K562 (cell line): ENCODE results near the gene CDHR1. TPM values are rescaled to one million over a fixed set of nuclear protein-coding genes. Genes with fewer than 3 reads are reported as not detected.

Experiments
- ATAC-seq: fragments of 200-7000 bp; cut with Tn5 transposase; 3 replicates; pipeline ENCODE4 v1.9.1; 2020; ENCODE audit warnings: moderate library complexity
- BruUV-seq: library from RNA; stranded (reverse); fragments of 400-500 nt; replicated peaks from 2 replicates; lab custom pipeline; 2021; lab: Mats Ljungman, UMichigan
- CTCF ChIA-PET: fragments of 300-600 bp; formaldehyde crosslinking; extraction: SDS; loops from one replicate; lab custom pipeline; 2021; ENCODE audit warnings: low intra/inter-chr PET ratio; lab: Yijun Ruan, JAX
- POLR2A ChIA-PET: fragments of 300-600, 350-650 bp; sonication (Branson Sonifier 250); formaldehyde crosslinking; extraction: SDS; loops from one replicate; lab custom pipeline; 2021; ENCODE audit warnings: antibody characterized with exemption, inconsistent platforms; lab: Yijun Ruan, JAX
- DNase-seq, 4 experiments: peaks; one replicate each; pipeline versions ENCODE4 v3.0.0 to v3.0.0-alpha.2; 2011 to 2018; ENCODE audit warnings: low spot score in 3 of 4, mixed read lengths in 3 of 4; ENCODE audit errors: extremely low read depth in 1 of 4
- FAIRE-seq: peaks from 2 replicates; lab custom pipeline; 2011; peaks lifted over from hg19 to GRCh38; lab: Jason Lieb, UNC
- H2AFZ ChIP-seq: 2 replicates; pipeline ENCODE4 v1.6.0; 2011; ENCODE audit warnings: low read depth, low read length, control low read depth, inconsistent platforms
- H3K27ac ChIP-seq: fragments of 200-600 bp; 3 replicates; pipeline ENCODE4 v1.8.0; 2011; ENCODE audit warnings: low read depth, mild to moderate bottlenecking, control low read depth, inconsistent platforms, low read length, moderate library complexity, mixed read lengths; ENCODE audit errors: extremely low read depth
- H3K27me3 ChIP-seq, 2 experiments: fragments of 300-600 bp in 1 of 2; 2 replicates in 1 of 2; 3 replicates in 1 of 2; pipeline versions ENCODE4 v1.6.0 to v1.8.0; 2011; ENCODE audit warnings: inconsistent platforms in 2 of 2, low read length in 2 of 2, mild to moderate bottlenecking in 1 of 2, mixed read lengths in 1 of 2, moderate library complexity in 1 of 2; ENCODE audit not compliant: control insufficient read depth in 2 of 2, insufficient read depth in 2 of 2
- H3K36me3 ChIP-seq: fragments of 300-600 bp; 3 replicates; pipeline ENCODE4 v1.8.0; 2011; ENCODE audit warnings: mild to moderate bottlenecking, low read length, inconsistent platforms; ENCODE audit not compliant: control insufficient read depth, insufficient read depth
- H3K4me1 ChIP-seq, 2 experiments: fragments of 200-600 bp in 1 of 2; replicated peaks in 1 of 2; 2 replicates in 1 of 2; 3 replicates in 1 of 2; pipeline versions ENCODE4 v1.5.1 to v1.8.0; 2011; ENCODE audit warnings: inconsistent platforms in 2 of 2, low read length in 2 of 2, mild to moderate bottlenecking in 1 of 2, mixed read lengths in 1 of 2, moderate library complexity in 1 of 2; ENCODE audit not compliant: control insufficient read depth in 2 of 2, insufficient read depth in 2 of 2
- H3K4me2 ChIP-seq: 2 replicates; pipeline ENCODE4 v1.6.1; 2011; ENCODE audit warnings: low read length, control low read depth, inconsistent platforms, mixed read lengths; ENCODE audit not compliant: insufficient read depth
- H3K4me3 ChIP-seq: fragments of 200-600 bp; sonication (generic), shearing (Covaris generic); 2 replicates; pipeline ENCODE4 v1.5.1; 2016; ENCODE audit warnings: control low read depth, inconsistent platforms
- H3K79me2 ChIP-seq: fragments of 200-600 bp; 3 replicates; pipeline ENCODE4 v1.8.0; 2011; ENCODE audit warnings: low read length, inconsistent platforms; ENCODE audit not compliant: control insufficient read depth, insufficient read depth
- H3K9ac ChIP-seq, 2 experiments: 2 replicates each; pipeline versions ENCODE4 v1.6.0 to v1.6.1; 2011; ENCODE audit warnings: low read depth in 2 of 2, low read length in 2 of 2, control low read depth in 1 of 2, inconsistent platforms in 1 of 2, mild to moderate bottlenecking in 1 of 2, mixed read lengths in 1 of 2; ENCODE audit not compliant: insufficient read depth in 1 of 2
- H3K9me1 ChIP-seq: one replicate; pipeline ENCODE4 v1.6.0; 2011; ENCODE audit warnings: inconsistent platforms, mild to moderate bottlenecking, low read length, moderate library complexity; ENCODE audit not compliant: control insufficient read depth, insufficient read depth
- H3K9me3 ChIP-seq: replicated peaks from 2 replicates; pipeline ENCODE4 v1.5.1; 2011; ENCODE audit warnings: low read depth, low read length, inconsistent platforms; ENCODE audit not compliant: control insufficient read depth, insufficient read depth
- H4K20me1 ChIP-seq: replicated peaks from 2 replicates; pipeline ENCODE4 v1.6.1; 2011; ENCODE audit warnings: low read length, inconsistent platforms, mixed read lengths; ENCODE audit not compliant: control insufficient read depth, insufficient read depth
- CREBBP ChIP-seq: IDR thresholded peaks from one replicate; pipeline ENCODE4 v1.6.1; 2012; ENCODE audit warnings: low read depth, mild to moderate bottlenecking, control low read depth, inconsistent platforms, low read length
- DEAF1 ChIP-seq: fragments of 450-650 bp; formaldehyde crosslinking; IDR thresholded peaks from 2 replicates; pipeline ENCODE4 v1.4.0; 2020; ENCODE audit warnings: mild to moderate bottlenecking, moderate library complexity
- FOXA1 ChIP-seq: fragments of 450-650 bp; IDR thresholded peaks from 2 replicates; pipeline ENCODE4 v1.6.1; 2016; ENCODE audit warnings: mild to moderate bottlenecking, borderline replicate concordance
- FUS ChIP-seq: fragments of 200-400 bp; formaldehyde crosslinking; optimal IDR thresholded peaks from 2 replicates; pipeline ENCODE3; 2017; ENCODE audit warnings: low read depth, low read length
- NBN ChIP-seq: fragments of 450-650 bp; IDR thresholded peaks from 2 replicates; pipeline ENCODE4 v1.6.1; 2016; ENCODE audit warnings: low read depth, mild to moderate bottlenecking
- NFATC3 ChIP-seq: fragments of 450-650 bp; IDR thresholded peaks from 2 replicates; pipeline ENCODE4 v1.6.1; 2017; ENCODE audit warnings: mild to moderate bottlenecking
- NR1H2 ChIP-seq: sonication (generic); formaldehyde crosslinking; IDR thresholded peaks from 2 replicates; pipeline ENCODE4 v1.4.0; 2020; ENCODE audit warnings: mild to moderate bottlenecking, missing genetic modification reagents
- RFX7 ChIP-seq: fragments of 250-450 bp; sonication (Bioruptor Pico); IDR thresholded peaks from 2 replicates; pipeline ENCODE4 v1.5.1; 2021; ENCODE audit warnings: mild to moderate bottlenecking
- ZNF197 ChIP-seq: fragments of 200-800 bp; sonication (Bioruptor generic); IDR thresholded peaks from 2 replicates; pipeline ENCODE4 v1.6.1; 2016; ENCODE audit warnings: low read depth, missing genetic modification characterization, missing compliant biosample characterization
- WGBS: fragments of 100-300 bp; shearing (Covaris generic); methylation state at CpG from one replicate; pipeline ENCODE4 v1.1.6; 2016; ENCODE audit warnings: low coverage, mixed read lengths; ENCODE audit not compliant: insufficient coverage; ENCODE audit errors: missing lambda C conversion rate; 5-methylcytosine and 5-hydroxymethylcytosine counted together
- in situ Hi-C: fragments of 300-500 bp; cut with MboI; formaldehyde crosslinking; loops from 4 replicates; pipeline ENCODE4 v1.15.0; 2018; ENCODE audit warnings: inconsistent platforms, mixed read lengths
- intact Hi-C: fragments of 100-400 bp; cut with micrococcal nuclease; formaldehyde crosslinking; loops from 2 replicates; pipeline ENCODE4 v1.14.2; 2022
- polyA plus RNA-seq, 8 experiments: library from polyadenylated mRNA; depleted of rRNA in 4 of 8; stranded (reverse) in 5 of 8; unstranded in 3 of 8; fragments of >200 nt; fragmentation: Nextera tagmentation in 2 of 8; fragmentation: Illumina TruSeq in 1 of 8; extraction: Ambion mirVana in 2 of 8; extraction: Trizol in 1 of 8; gene quantifications; 2 replicates each; pipeline versions ENCODE4 v1.2.1 to v1.2.3, GENCODE V29; 2011 to 2014; ENCODE audit warnings: inconsistent platforms in 1 of 8, missing spikeins in 1 of 8
- total RNA-seq, 7 experiments: library from RNA; depleted of rRNA in 6 of 7; stranded (reverse); fragments of >200 nt in 6 of 7; fragmentation: Illumina TruSeq in 2 of 7; extraction: Trizol in 2 of 7; gene quantifications; 2 replicates each; pipeline versions ENCODE4 v1.2.1 to v1.2.3, GENCODE V29; 2011 to 2021; ENCODE audit warnings: low replicate concordance in 1 of 7
- TF ChIP-seq, protein P1 (sequence below): fragments of 250-450 bp; sonication (Bioruptor Pico); IDR thresholded peaks from 2 replicates; pipeline ENCODE4 v1.9.0; 2021; ENCODE audit warnings: mild to moderate bottlenecking, inconsistent platforms

CDHR1 gene
- total and polyA plus RNA-seq, 9 of the 15 experiments (the other 6 are each of a cell fraction or from before 2014, with no cell fraction given), result 0.03 to 0.99 (median 0.20) TPM

- no peaks in the 10 kb centered on the region for H3K9me3 ChIP-seq
- no peaks in the 10 kb centered on the region for H3K79me2 ChIP-seq
- FAIRE-seq, result no peak
- no peak for ATAC-seq
- no peak for TF ChIP-seq NFATC3
- no peak for TF ChIP-seq FUS
- TF ChIP-seq, protein P1, sequence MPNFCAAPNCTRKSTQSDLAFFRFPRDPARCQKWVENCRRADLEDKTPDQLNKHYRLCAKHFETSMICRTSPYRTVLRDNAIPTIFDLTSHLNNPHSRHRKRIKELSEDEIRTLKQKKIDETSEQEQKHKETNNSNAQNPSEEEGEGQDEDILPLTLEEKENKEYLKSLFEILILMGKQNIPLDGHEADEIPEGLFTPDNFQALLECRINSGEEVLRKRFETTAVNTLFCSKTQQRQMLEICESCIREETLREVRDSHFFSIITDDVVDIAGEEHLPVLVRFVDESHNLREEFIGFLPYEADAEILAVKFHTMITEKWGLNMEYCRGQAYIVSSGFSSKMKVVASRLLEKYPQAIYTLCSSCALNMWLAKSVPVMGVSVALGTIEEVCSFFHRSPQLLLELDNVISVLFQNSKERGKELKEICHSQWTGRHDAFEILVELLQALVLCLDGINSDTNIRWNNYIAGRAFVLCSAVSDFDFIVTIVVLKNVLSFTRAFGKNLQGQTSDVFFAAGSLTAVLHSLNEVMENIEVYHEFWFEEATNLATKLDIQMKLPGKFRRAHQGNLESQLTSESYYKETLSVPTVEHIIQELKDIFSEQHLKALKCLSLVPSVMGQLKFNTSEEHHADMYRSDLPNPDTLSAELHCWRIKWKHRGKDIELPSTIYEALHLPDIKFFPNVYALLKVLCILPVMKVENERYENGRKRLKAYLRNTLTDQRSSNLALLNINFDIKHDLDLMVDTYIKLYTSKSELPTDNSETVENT (CRISPR knock-in tag), result no peak
- TF ChIP-seq NBN, result no peak
- TF ChIP-seq DEAF1, result no peak
- no peak for TF ChIP-seq RFX7 (CRISPR knock-in tag)
- TF ChIP-seq ZNF197 (CRISPR knock-in tag), result no peak
- no peak for TF ChIP-seq CREBBP
- no peak for TF ChIP-seq FOXA1
- TF ChIP-seq NR1H2, result no peak
- CTCF ChIA-PET, result no interaction called here
- POLR2A ChIA-PET, result interaction anchor here (0.7 kb wide), 1 partner anchor 44 kb away, joined by 4 read pairs; no protein-coding TSS in a partner anchor
- peaks cover 2% of the 10 kb centered on the region; the same call in 1 of the 2 replicates for H4K20me1 ChIP-seq
- WGBS, result 3% methylated on average over 6 of the region's 6 CpGs
- in situ Hi-C loops, result no loop called here
- no peaks in the 10 kb centered on the region for H3K36me3 ChIP-seq
- intact Hi-C loops, result no loop called here
- no peak overlapping the region for H3K4me3 ChIP-seq
- no peak overlapping the region for H3K9ac ChIP-seq
- no peak overlapping the region for H2AFZ ChIP-seq
- no TSS peak for BruUV-seq
- no peak overlapping the region for H3K4me2 ChIP-seq
- H3K27me3 ChIP-seq, result peaks cover 23 to 28% of the 10 kb centered on the region in 2 experiments
- no peaks in the 10 kb centered on the region for H3K9me1 ChIP-seq
- no peaks in the 10 kb centered on the region for H3K4me1 ChIP-seq
- no peak for DNase-seq
- H3K27ac ChIP-seq, result no peak overlapping the region
Measured at GRCh38 chr10:84160663-84161362, 33.5 kb upstream of the CDHR1 start.
